ENCODE results near the gene DCLRE1C. TPM values are rescaled to one million over a fixed set of nuclear protein-coding genes. Genes with fewer than 3 reads are reported as not detected.
"Not testable (repeated sequence)": the region's sequence is repeated elsewhere in the genome, so short reads cannot be mapped to it uniquely, and the experiment has no call there.

DCLRE1C gene
- total and polyA plus RNA-seq, 5 experiments from 2014 or later = 15.8 to 32.4 (median 20.5) TPM

- DNase-seq (peak; percentile 86 to 100 (median 94)), ATAC-seq (peak; percentile 86 to 90)
- Mint-ChIP-seq H3K36me3 (no peaks in the 10 kb centered on the region), H3K27ac (peak within 1 kb of the TSS; percentile 95 to 99 (median 97)), H3K9me3 (no peaks in the 10 kb centered on the region), H3K4me1 (peaks cover 15 to 36% (median 35%) of the 10 kb centered on the region in 4 donors), H3K27me3 (no peaks in the 10 kb centered on the region), H3K4me3 (peak within 1 kb of the TSS; percentile 93 to 98 (median 96))
- POLR2A ChIA-PET = interaction anchor here (0.6 to 2.5 kb wide), 9 partner anchors 8 to 1611 kb away, joined by 3 to 20 read pairs (median 3); partner anchors contain the start of genes CDNF, HSPA14, MSANTD7 and NMT2
Observed at GRCh38 chr10:14959221-14960057, 5.5 kb upstream of the DCLRE1C start, which contains the start of gene MEIG1. TSS of gene MEIG1 (plus strand) at chr10:14959388. CDS start at chr10:14966469, 7,081 bp downstream.

GRCh38 chr10:14958872-14959220, 5.0 kb upstream of the DCLRE1C start:
- Mint-ChIP-seq H3K27me3 (no peaks in the 10 kb centered on the region), H3K27ac (peak overlapping the region; percentile 95 to 99 (median 97)), H3K9me3 (no peaks in the 10 kb centered on the region), H3K36me3 (peaks cover 0 to under 1% (median 0%) of the 10 kb centered on the region in 3 donors), H3K4me1 (peaks cover 16 to 40% (median 39%) of the 10 kb centered on the region in 4 donors), H3K4me3 (peak overlapping the region; percentile 93 to 98 (median 96))
- ATAC-seq = no peak
- no peak for DNase-seq
- POLR2A ChIA-PET = interaction anchor here (0.9 to 2.5 kb wide), 6 partner anchors 9 to 1610 kb away, joined by 3 to 20 read pairs (median 4); partner anchors contain the start of genes CDNF, HSPA14, MSANTD7 and NMT2

GRCh38 chr10:14954934-14955333, 1.0 kb upstream of the DCLRE1C start:
- POLR2A ChIA-PET = interaction anchor here (1.3 to 2.1 kb wide), 3 partner anchors 12 to 385 kb away, joined by 3 to 13 read pairs (median 6); partner anchors contain the start of genes CDNF, HSPA14 and MSANTD7
- ATAC-seq (no peak), DNase-seq (no peak)
- H3K4me3 Mint-ChIP-seq = peak overlapping the region; percentile 87 to 96 (median 94)
- peaks cover 26 to 72% (median 67%) of the 10 kb centered on the region in 4 donors for H3K4me1 Mint-ChIP-seq
- no peaks in the 10 kb centered on the region for H3K9me3 Mint-ChIP-seq
- peaks cover 0 to 2% (median 0%) of the 10 kb centered on the region in 3 donors for H3K36me3 Mint-ChIP-seq
- H3K27ac Mint-ChIP-seq = peak overlapping the region; percentile 77 to 98 (median 96)
- H3K27me3 Mint-ChIP-seq = no peaks in the 10 kb centered on the region

- POLR2A ChIA-PET = interaction anchor here (0.7 to 2.1 kb wide), 8 partner anchors 11 to 1864 kb away, joined by 3 to 13 read pairs (median 4); partner anchors contain the start of genes CDNF, HSPA14, MSANTD7 and SUV39H2
- Mint-ChIP-seq H3K27me3 (no peaks in the 10 kb centered on the region), H3K4me3 (peak overlapping the region; percentile 87 to 96 (median 94)), H3K4me1 (peaks cover 26 to 74% (median 69%) of the 10 kb centered on the region in 4 donors), H3K9me3 (no peaks in the 10 kb centered on the region), H3K27ac (peak overlapping the region; percentile 91 to 98 (median 97)), H3K36me3 (peaks cover 0 to 13% (median 4%) of the 10 kb centered on the region in 3 donors)
- ATAC-seq (peak; percentile 49 to 63), DNase-seq (peak in 1 of 10 donors; percentile 14)
Observed at GRCh38 chr10:14953424-14954000, 384 bp downstream of the DCLRE1C start.

GRCh38 chr10:14952851-14953423, 959 bp downstream of the DCLRE1C start:
- peak overlapping the region; percentile 91 to 98 (median 97) for H3K27ac Mint-ChIP-seq
- ATAC-seq (no peak), DNase-seq (peak in 3 of 10 donors; percentile 10 to 21 (median 17))
- H3K27me3 Mint-ChIP-seq = no peaks in the 10 kb centered on the region
- no peaks in the 10 kb centered on the region for H3K9me3 Mint-ChIP-seq
- peaks cover 0 to 18% (median 6%) of the 10 kb centered on the region in 3 donors for H3K36me3 Mint-ChIP-seq
- H3K4me1 Mint-ChIP-seq = peaks cover 25 to 73% (median 67%) of the 10 kb centered on the region in 4 donors
- peak overlapping the region; percentile 87 to 96 (median 94) for H3K4me3 Mint-ChIP-seq
- POLR2A ChIA-PET = interaction anchor here (0.7 to 2.1 kb wide), 7 partner anchors 10 to 1865 kb away, joined by 3 to 13 read pairs (median 4); partner anchors contain the start of genes CDNF, HSPA14, MSANTD7 and SUV39H2

GRCh38 chr10:14949291-14949690, 4.6 kb downstream of the DCLRE1C start:
- H3K9me3 Mint-ChIP-seq = no peaks in the 10 kb centered on the region
- POLR2A ChIA-PET = interaction anchor here (1.5 kb wide), 1 partner anchor 10 kb away, joined by 3 read pairs; the partner anchor contains the start of gene MEIG1
- DNase-seq (no peak), ATAC-seq (no peak)
- peaks cover 0 to 49% (median 16%) of the 10 kb centered on the region in 3 donors for H3K36me3 Mint-ChIP-seq
- peak overlapping the region in 3 of 10 donors; percentile 5 to 74 (median 53) for H3K27ac Mint-ChIP-seq
- no peaks in the 10 kb centered on the region for H3K27me3 Mint-ChIP-seq
- peaks cover 18 to 50% (median 45%) of the 10 kb centered on the region in 4 donors for H3K4me1 Mint-ChIP-seq
- no peak overlapping the region for H3K4me3 Mint-ChIP-seq

GRCh38 chr10:14947268-14947667, 6.6 kb downstream of the DCLRE1C start:
- H3K4me3 Mint-ChIP-seq = no peak overlapping the region
- POLR2A ChIA-PET = no interaction called here
- H3K27me3 Mint-ChIP-seq = no peaks in the 10 kb centered on the region
- H3K36me3 Mint-ChIP-seq = peaks cover 0 to 67% (median 20%) of the 10 kb centered on the region in 3 donors
- H3K27ac Mint-ChIP-seq = no peak overlapping the region
- ATAC-seq (no peak), DNase-seq (no peak)
- H3K9me3 Mint-ChIP-seq = no peaks in the 10 kb centered on the region
- H3K4me1 Mint-ChIP-seq = peaks cover 15 to 39% (median 32%) of the 10 kb centered on the region in 4 donors

GRCh38 chr10:14945108-14945507, 8.8 kb downstream of the DCLRE1C start:
- H3K9me3 Mint-ChIP-seq = no peaks in the 10 kb centered on the region
- H3K27ac Mint-ChIP-seq = no peak overlapping the region
- H3K4me3 Mint-ChIP-seq = no peak overlapping the region
- no peaks in the 10 kb centered on the region for H3K27me3 Mint-ChIP-seq
- ATAC-seq (no peak), DNase-seq (no peak)
- peaks cover 0 to 80% (median 21%) of the 10 kb centered on the region in 3 donors for H3K36me3 Mint-ChIP-seq
- H3K4me1 Mint-ChIP-seq = peaks cover 8 to 25% (median 17%) of the 10 kb centered on the region in 4 donors
- POLR2A ChIA-PET = interaction anchor here (0.7 kb wide), 1 partner anchor 35 kb away, joined by 5 read pairs; no protein-coding TSS in a partner anchor

- H3K4me3 Mint-ChIP-seq, H3K27me3 Mint-ChIP-seq, ATAC-seq, DNase-seq, H3K9me3 Mint-ChIP-seq: not testable (repeated sequence)
- POLR2A ChIA-PET = interaction anchor here (2.6 kb wide), 1 partner anchor 11 kb away, joined by 6 read pairs; the partner anchor contains the start of gene DCLRE1C
- Mint-ChIP-seq H3K27ac (peak overlapping the region in 2 of 10 donors; percentile 21 to 41), H3K4me1 (peaks cover 3 to 21% (median 9%) of the 10 kb centered on the region in 4 donors), H3K36me3 (peaks cover 0 to 75% (median 20%) of the 10 kb centered on the region in 3 donors)
Observed at GRCh38 chr10:14942950-14943338, 11.0 kb downstream of the DCLRE1C start.

GRCh38 chr10:14942147-14942949, 11.5 kb downstream of the DCLRE1C start:
- H3K27me3 Mint-ChIP-seq, H3K9me3 Mint-ChIP-seq, H3K4me3 Mint-ChIP-seq, DNase-seq, ATAC-seq: not testable (repeated sequence)
- POLR2A ChIA-PET = interaction anchor here (2.6 kb wide), 1 partner anchor 12 kb away, joined by 6 read pairs; the partner anchor contains the start of gene DCLRE1C
- peak overlapping the region in 3 of 10 donors; percentile 40 to 79 (median 73) for H3K27ac Mint-ChIP-seq
- H3K4me1 Mint-ChIP-seq = peaks cover 3 to 22% (median 9%) of the 10 kb centered on the region in 4 donors
- H3K36me3 Mint-ChIP-seq = peaks cover 0 to 75% (median 17%) of the 10 kb centered on the region in 3 donors

- ATAC-seq, DNase-seq, H3K9me3 Mint-ChIP-seq, H3K4me3 Mint-ChIP-seq, POLR2A ChIA-PET, H3K27me3 Mint-ChIP-seq: not testable (repeated sequence)
- Mint-ChIP-seq H3K4me1 (peaks cover 3 to 24% (median 9%) of the 10 kb centered on the region in 4 donors), H3K36me3 (peaks cover 0 to 73% (median 23%) of the 10 kb centered on the region in 3 donors), H3K27ac (peak overlapping the region in 2 of 10 donors; percentile 13 to 43)
Observed at GRCh38 chr10:14938971-14939370, 14.9 kb downstream of the DCLRE1C start.
